GM21825 (cell line): ENCODE measurements around the gene TNRC6A.
A peak's percentile ranks its signal among the peaks of the same experiment; 100 is the strongest.
"Not testable (repeated sequence)": the region's sequence is repeated elsewhere in the genome, so short reads cannot be mapped to it uniquely, and the experiment has no call there.

Experiments
- ATAC-seq: cut with Tn5 transposase; IDR thresholded peaks from one replicate; pipeline ENCODE4 v1.9.1; 2021; ENCODE audit warnings: mild to moderate bottlenecking, moderate library complexity; ENCODE audit not compliant: unreplicated experiment

TNRC6A gene

DNA sequence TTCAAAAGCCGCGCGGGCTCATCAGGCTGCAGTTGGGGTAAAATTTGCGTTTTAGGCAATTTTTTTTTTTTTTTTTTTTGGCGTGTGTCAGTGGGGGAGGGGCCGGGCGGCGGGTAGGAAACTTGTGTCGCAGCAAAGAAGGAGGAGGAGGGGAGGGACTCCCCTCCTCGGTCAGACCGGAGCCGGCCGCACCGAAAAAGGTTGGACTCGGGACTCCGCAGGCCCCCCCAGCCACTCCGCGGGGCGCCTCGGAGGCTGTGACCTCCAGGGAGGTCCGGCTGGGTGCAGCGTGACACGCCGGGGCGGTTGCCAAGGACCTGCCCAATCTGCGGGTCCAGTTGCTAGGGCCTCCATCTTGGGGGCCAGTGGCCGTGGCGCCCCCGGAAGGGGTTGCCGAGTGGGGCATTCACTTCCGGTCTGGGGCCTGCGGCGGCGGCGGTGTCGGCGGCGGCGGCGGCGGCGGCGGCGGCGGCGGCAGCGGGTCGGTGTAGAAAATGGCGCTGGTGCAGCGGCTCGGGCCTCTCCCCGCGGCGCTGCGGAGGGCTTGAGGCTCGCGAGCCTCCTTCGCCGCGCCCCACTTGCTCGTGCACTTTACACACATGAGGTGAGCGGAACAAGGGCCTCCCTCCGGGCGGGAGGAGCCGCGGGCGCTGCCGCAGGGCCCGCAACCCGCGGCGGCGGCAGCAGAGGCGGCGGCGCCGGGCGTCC lies at the start of gene TNRC6A:
Gene TNRC6A, plus strand, starts transcription at position 409 of the 708 bp plus-strand sequence. Its CDS starts 191 bp downstream, at position 600.
- ATAC-seq, result peak; percentile 88

DNA sequence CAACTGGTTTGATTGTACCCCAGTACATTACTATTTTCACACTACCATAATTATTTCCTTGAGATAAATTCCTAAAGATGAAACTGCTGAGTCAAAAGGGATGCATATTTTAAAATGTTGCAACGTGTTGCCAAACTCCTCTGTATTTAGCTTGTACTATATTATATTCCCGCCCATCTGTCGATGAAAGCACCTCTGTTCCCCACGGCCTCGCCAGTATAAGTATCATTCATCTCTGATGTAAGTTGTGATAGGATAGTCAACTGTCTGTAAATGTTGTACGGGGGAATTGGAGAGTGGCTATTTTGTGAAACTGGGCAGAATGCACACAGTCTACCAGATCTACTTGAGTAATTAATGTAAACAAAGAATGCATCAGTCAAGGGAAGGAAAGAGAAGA lies 47.7 kb upstream of the TNRC6A start:
- no peak for ATAC-seq

DNA sequence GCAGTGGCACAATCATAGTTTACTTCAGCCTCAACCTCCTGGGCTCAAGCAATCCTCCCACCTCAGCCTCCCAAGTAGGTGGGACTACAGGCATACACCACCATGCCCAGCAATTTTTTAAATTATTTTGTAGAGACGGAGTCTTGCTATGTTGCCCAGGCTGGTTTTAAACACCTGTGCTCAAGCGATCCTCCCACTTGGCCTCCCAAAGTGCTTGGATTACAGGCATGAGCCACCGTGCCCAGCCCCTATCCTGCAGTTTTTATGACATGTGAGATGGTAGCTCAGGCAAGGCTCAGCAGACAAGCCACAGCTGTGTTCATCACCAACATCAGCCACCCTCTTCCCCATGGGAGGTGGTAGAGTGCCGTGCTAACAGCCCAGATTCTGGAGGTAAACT lies 46.2 kb upstream of the TNRC6A start:
- no peak for ATAC-seq

DNA sequence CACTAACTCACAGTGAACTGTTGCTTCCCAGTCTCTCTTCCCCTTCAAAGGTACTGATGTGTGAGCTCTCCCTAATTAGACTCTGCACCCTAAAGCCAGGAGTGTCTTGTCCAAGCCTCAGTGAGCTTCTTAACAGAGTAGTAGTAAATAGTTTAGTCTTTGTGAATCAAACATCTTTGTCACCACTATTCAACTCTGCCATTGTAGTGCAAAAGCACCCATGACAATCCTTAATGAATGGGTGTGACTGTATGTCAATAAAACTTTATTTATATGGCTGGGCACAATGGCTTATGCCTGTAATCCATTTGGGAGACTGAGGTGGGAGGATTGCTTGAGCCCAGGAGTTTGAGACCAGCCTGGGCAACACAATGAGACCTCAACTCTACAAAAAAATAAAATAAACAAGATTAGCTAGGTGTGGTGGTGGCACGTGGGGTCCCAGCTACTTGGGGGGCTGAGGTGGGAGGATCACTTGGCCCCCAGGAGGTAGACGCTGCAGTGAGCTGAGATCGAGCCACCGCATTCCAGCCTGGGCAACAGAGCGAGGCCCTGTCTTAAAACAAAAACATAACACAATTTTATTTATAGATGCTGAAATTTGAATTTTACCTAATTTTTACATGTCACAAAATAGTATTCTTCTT lies 45.5 kb upstream of the TNRC6A start:
- ATAC-seq, result no peak

DNA sequence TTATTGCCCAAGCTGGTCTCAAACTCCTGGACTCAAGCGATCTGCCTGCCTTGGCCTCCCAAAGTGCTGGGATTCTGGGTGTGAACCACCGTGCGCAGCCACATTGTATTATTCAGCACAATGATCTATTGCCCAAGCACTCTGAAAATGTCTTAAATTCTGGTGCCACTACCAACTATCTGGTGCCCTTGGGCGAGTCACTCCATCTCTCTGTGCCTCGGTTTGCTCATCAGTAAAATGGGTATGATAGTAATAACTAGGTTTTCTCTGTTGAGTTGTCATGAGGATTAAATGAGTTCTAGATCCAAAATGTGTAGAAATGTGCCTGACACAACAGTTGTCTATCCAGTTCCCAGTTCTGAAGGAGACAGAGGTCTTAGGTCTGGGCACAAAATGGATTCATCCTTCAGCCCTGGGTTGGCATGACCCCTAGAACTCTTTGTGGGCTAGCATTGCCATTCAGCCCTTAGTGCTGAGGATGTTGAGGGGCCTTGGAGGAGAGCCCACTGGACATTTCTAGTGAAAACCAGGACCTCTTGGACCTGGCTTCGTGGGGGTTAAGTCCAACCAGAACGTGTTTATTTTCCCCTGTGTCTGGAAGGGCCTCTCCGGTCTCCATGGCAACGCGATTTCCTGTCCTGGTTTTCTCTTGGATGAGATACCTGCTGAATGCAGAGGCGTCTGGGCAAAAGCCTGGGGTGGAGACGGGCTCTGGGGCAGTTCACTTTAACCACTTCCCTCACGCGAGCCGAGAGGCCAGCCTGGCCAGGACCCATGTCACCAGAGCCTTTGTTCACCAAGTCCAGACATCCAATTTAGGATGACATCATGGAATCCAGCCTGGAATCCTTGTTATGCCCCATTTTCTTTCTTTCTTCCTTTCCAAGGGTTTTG lies 43.7 kb upstream of the TNRC6A start:
- no peak for ATAC-seq

DNA sequence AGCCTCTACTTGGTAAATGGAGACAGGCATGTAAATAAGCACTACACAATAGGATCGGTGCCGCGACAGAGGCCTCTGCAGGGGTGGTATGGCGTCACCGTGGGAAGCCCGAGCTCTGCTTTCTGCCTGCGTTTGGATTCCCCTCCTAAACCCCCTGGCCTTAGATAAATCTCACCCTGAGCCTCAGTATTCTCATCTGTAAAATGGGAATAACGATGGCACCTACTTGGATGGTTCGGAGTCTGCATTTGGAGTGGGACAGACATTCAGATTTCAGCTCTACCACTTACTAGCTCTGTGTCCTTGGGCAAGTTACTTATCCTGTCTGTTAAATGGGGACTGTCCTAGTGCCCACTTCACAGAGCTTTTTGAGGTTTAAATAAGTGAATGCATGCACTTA lies 42.8 kb upstream of the TNRC6A start:
- ATAC-seq, result no peak

DNA sequence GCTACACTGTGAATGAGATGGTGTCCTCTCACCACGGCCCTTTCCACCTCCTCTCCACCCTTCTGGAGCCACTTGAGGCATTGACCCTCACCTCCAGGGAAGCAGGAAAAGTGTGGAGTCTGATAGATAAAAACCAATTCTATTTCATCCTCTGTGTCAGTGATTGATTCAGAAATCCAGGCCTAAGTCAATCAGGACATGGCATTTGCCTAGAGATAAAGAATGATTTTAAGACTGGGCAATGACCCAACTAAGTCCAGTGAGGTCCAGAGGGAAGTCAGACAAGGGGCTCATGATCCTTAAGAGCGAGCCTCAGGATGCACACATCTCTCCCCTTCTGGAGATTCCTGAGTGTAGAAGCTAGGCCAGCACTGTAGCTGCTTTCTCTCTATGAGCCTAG lies 41.1 kb upstream of the TNRC6A start:
- no peak for ATAC-seq

DNA sequence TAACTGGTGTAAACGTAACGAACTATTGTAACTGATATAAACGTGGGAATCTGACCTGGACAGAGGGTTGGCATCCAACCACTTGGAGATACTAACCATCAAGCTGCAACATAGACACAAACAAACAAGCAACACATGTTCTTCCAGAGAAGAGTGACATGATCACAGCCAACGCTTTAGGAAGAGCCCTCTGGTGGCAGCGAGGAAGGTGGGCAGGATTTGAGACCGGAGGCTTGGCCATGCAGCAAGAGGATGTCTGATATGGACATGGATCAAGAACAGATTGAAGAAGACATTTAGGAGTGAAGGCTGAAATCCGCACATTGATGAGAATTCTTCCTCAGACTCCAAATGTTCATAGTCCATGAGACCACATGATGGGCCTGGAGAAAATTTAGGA lies 40.3 kb upstream of the TNRC6A start:
- no peak for ATAC-seq

DNA sequence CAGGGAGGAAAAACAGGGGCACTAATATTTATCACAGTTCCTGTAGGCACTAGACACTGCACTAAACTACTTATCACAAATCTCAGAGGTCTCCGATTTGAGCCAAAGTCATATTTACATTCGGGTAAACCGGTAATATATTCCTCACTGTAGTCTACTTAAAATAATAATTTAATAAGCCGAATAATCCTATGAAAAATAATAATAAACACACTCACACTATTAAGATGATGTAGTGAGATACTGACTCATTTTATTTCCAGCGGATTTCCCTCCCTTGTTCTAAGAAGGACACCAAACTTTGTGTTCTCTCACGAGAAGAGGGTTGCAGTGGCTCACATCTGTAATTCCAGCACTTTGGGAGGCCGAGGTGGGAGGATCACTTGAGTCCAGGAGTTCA lies 36.6 kb upstream of the TNRC6A start:
- no peak for ATAC-seq

DNA sequence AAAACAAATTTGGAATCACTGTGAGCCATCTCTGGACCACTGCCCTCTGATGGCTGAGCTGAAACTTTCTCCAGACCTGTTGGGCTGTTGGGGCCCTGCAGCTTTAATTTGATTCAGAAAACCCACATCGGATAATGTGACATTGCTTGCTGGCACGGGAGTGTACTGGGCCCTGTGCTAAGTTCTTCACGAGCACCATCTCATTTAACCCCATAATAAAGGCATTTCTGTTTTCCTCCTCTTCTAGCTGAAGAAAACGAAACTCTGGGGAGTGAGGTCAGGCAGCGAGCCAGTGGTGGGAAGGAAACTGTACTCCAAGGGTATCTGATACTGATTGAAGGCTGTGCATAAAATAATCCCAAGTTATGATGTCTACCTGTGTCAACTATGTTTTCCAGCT lies 34.5 kb upstream of the TNRC6A start:
- no peak for ATAC-seq

DNA sequence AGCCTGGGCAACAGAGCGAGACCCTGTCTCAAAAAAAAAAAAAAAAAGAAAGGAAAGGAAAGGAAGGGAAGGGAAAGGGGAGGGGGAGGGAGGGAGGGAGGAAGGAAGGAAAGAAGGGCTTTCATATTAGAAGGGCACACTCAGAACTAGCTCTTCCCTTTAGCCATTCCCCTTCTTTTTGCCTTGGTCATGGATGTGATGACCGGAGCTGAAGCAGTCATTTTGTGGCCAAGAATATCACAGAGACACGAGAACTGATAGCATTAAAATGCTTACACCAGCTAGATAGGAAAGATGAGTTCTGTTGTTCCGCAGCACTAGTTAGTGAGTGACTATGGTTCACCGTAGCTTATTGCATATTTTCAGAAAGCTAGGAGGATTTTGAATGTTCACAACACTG lies 32.8 kb upstream of the TNRC6A start:
- ATAC-seq, result no peak

DNA sequence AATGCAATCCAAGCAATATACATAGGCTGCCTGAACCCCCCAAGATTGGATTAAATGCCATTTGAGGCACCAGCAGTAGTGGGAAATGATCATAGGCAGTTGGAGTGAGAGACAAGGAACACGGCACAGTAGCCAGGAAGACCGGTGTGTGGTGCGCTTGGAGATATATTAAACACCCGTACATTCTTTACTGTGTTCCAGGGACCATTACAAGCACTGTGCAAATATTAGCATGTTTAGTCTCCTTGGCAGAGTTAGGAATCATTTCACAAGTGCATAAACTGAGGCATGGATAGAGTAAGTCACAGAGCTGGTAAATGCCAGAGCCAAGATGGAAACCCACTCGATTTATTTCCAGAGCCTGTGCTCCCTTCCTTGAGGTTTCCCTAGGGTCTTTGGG lies 31.1 kb upstream of the TNRC6A start:
- no peak for ATAC-seq

DNA sequence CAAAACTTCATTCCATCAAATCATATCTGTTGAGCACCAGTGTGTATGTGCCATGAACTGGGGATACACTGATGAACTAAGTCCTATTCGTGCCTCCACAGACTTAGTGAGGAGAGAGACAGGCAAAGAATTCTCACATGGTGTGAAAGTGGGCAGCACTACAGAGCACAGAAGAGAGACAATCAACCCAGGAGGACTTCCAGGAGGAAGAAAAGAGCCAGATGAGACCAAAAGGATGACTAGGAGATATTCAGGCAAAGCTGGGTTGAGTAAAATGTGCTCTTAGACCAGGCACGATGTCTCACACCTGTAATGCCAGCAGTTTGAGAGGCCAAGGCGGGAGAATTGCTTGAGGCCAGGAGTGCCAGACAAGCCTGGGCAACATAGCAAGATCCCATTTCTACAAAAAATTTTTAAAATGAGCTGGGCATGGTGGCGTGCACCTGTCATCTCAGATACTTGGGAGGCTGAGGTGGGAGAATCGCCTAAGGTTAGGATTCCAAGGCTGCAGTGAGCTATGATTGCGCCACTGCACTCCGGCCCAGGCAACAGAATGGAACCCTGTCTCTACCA lies 30.2 kb upstream of the TNRC6A start:
- no peak for ATAC-seq

DNA sequence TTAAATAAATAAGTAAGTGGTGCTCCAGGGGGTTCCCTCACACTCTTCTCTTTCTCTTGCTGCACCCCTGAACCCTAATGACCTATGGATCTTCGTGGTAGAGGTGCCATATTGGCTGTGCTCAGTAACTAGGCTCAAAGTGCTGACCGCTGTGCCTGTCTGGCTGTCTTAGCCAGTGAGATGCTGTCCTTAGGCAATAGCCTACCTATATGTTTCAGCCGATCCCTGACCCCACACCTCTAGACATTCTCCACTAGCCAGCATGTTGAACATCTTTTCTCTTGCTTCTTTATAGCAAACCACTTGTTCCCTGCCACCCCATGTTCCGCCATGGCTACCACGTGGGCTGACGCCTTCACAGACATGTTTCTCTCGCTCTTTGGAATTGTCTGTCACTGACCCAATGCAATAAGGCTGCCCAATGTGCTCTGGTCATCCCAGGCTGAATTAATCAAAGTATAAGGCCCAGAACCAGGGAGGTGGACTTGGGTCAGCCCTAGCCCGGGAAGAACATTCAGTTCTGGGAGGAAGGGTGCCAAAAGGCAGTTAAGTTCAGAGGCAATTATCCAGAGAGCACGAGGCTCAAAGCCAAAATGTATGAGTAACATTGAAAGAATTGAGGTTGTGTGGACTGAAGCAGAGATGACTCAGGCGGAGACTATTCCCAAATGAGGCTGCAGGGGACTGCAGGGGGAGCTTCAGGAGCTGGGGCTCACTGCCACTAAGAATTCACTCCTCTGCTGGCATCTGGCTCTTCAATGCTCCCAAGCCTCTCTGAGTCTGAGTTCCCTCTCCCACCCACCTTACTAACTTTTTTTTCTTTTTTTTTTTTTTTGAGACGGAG lies 28.7 kb upstream of the TNRC6A start:
- ATAC-seq, result no peak

DNA sequence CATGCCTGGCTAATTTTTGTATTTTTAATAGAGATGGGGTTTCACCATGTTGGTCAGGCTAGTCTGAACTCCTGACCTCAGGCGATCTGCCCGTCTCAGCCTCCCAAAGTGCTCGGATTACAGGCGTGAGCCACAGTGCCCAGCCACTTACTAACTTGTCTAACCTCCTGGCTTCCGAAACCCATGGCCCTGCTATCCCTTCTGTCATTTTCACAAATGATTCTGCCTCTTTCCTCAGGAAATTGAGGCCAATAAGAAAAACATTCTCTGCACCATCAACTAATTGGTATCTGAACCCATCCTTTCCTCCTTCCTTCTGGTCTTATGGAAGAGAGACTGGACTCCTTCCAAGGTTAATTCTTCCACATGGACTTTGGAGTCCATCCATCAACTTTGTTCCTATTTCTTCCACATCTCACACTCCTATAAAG lies 27.9 kb upstream of the TNRC6A start:
- no peak for ATAC-seq

DNA sequence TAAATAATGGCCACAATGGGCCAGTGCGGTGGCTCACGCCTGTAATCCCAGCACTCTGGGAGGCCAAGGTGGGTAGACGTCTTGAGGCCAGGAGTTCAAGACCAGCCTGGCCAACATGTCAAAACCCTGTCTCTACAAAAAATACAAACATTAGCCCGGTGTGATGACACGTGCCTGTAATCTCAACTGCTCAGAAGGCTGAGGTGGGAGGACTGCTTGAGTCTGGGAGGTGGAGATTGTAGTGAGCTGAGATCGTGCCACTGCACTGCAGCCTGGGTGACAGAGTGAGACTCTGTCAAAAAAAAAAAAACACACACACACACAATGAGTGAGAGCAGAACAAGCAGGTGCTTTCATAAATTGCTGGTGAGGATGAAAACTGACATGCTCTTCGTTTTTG lies 21.7 kb upstream of the TNRC6A start:
- ATAC-seq, result not testable (repeated sequence)

DNA sequence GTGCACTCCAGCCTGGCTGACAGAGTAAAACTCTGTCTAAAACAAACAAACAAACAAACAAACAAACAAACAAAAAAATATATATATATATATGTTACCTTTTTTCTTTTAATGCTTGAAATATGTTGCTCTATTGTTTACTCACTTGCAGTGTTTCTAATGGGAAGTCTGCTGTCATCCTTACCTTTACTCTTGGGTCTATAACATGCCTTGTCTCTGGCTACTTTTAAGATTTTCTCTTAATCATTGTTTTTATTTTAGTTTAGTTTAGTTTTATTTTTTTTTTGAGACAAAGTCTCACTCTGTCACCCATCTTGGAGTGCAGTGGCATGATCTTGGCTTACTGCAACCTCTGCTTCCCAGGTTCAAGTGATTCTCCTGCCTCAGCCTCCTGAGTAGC lies 16.1 kb upstream of the TNRC6A start:
- no peak for ATAC-seq

DNA sequence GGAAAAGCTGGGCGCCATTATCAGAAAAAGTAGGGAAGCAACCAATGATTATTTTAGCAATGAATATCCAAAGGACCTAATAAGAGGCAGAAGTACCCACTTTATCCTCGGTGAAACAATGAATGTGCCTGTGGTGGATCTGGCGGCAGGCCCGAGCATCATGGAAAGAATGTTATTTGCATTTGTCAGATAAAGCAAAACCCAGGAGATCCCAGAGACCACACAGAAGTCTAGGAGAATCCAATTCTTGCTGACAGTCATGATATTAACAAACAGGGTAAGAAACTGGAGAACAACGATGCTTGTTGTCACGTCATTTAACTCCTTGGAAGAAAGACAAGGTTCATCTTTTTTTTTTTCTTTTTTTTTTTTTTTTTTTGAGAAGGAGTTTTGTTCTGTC lies 12.0 kb upstream of the TNRC6A start:
- no peak for ATAC-seq

DNA sequence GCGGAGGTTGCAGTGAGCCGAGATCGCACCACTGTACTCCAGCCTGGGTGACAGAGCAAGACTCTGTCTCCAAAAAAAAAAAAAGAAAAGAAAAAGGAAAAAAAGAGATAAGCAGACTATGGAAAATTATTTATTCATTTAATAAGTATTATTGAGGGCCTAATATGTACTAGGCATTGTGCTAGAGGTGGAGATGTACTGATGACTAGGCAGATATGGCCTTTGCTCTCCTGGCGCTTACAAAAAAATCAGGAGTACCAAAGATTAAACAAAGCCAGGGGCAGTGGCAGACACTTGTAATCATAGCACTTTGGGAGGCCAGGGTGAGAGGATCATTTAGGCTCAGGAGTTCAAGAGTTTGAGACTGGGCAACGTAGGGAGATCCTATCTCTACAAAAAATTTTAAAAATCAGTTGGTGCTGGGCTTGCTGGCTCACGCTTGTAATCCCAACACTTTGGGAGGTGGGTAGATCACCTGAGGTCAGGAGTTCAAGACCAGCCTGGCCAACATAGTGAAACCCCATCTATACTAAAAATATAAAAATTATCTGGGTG lies 10.4 kb upstream of the TNRC6A start:
- ATAC-seq, result no peak

DNA sequence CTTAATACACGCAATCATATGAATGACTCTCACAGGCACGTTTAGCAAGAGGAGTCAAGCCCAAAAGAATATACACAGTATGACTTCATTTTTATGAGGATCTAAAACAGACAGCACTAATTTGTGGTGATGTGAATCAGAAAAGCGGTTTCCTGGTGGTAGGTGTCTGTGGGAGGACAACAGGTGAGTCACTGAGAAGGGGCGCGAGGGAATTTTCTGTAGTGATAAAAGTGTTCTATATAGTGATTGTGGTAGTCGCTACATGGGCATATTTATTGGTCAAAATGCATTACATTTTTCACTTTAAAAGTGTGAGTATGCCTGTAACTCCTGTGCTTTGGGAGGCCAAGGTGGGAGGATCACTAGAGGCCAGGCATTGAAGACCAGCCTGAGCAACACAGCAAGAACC lies 7.6 kb upstream of the TNRC6A start:
- no peak for ATAC-seq
